H9 (cell line): ENCODE data around the gene MCF2L2. TPM values are rescaled to one million over a fixed set of nuclear protein-coding genes. Genes with fewer than 3 reads are reported as not detected.

ENCODE experiments used
- DNase-seq: peaks from one replicate; pipeline ENCODE4 v3.0.0-alpha.2; 2017
- H2AFZ ChIP-seq: one replicate; pipeline ENCODE4 v1.6.1; 2013; ENCODE audit warnings: mild to moderate bottlenecking, low read length, control low read depth, moderate library complexity
- H2AK5ac ChIP-seq: 2 replicates; pipeline ENCODE4 v1.6.1; 2013; ENCODE audit warnings: low read length, control low read depth, mixed read lengths; ENCODE audit not compliant: insufficient read length
- H2BK120ac ChIP-seq: one replicate; pipeline ENCODE4 v1.6.1; 2013; ENCODE audit warnings: low read depth, mild to moderate bottlenecking, low read length, control low read depth, inconsistent platforms; ENCODE audit not compliant: poor library complexity, severe bottlenecking
- H2BK12ac ChIP-seq: 2 replicates; pipeline ENCODE4 v1.6.1; 2013; ENCODE audit warnings: low read length, control low read depth, mixed read lengths, low read depth; ENCODE audit not compliant: insufficient read length
- H2BK15ac ChIP-seq: 2 replicates; pipeline ENCODE4 v1.6.1; 2013; ENCODE audit warnings: low read depth, low read length, control low read depth
- H2BK20ac ChIP-seq: one replicate; pipeline ENCODE4 v1.6.1; 2013; ENCODE audit warnings: low read depth, mild to moderate bottlenecking, low read length, control low read depth, inconsistent platforms; ENCODE audit not compliant: poor library complexity, severe bottlenecking
- H2BK5ac ChIP-seq: 2 replicates; pipeline ENCODE4 v1.6.1; 2013; ENCODE audit warnings: low read length, control low read depth, mixed read lengths; ENCODE audit not compliant: insufficient read length
- H3K14ac ChIP-seq: 2 replicates; pipeline ENCODE4 v1.6.1; 2013; ENCODE audit warnings: low read length, control low read depth; ENCODE audit not compliant: insufficient read depth
- H3K18ac ChIP-seq: 2 replicates; pipeline ENCODE4 v1.6.1; 2013; ENCODE audit warnings: low read depth, mild to moderate bottlenecking, mixed read lengths, low read length, control low read depth; ENCODE audit not compliant: insufficient read length
- H3K23ac ChIP-seq: 2 replicates; pipeline ENCODE4 v1.6.1; 2013; ENCODE audit warnings: low read length, control low read depth, mixed read lengths, low read depth; ENCODE audit not compliant: insufficient read length
- H3K23me2 ChIP-seq: 2 replicates; pipeline ENCODE4 v1.6.1; 2013; ENCODE audit warnings: low read depth, mild to moderate bottlenecking, mixed read lengths, low read length, control low read depth; ENCODE audit not compliant: insufficient read length, poor library complexity, severe bottlenecking
- H3K27ac ChIP-seq: 2 replicates; pipeline ENCODE4 v1.5.1; 2013; ENCODE audit warnings: low read length, control low read depth, mixed read lengths, low read depth; ENCODE audit not compliant: insufficient read length
- H3K27me3 ChIP-seq: 2 replicates; pipeline ENCODE4 v1.6.1; 2013; ENCODE audit warnings: low read length, control low read depth, inconsistent platforms; ENCODE audit not compliant: insufficient read depth
- H3K4ac ChIP-seq: 2 replicates; pipeline ENCODE4 v1.6.1; 2013; ENCODE audit warnings: low read depth, mild to moderate bottlenecking, control low read depth, inconsistent platforms, low read length, moderate library complexity
- H3K4me1 ChIP-seq: 2 replicates; pipeline ENCODE4 v1.6.1; 2013; ENCODE audit warnings: low read length, control low read depth, inconsistent platforms; ENCODE audit not compliant: insufficient read depth
- H3K4me2 ChIP-seq: 2 replicates; pipeline ENCODE4 v1.6.1; 2013; ENCODE audit warnings: low read length, control low read depth, mixed read lengths; ENCODE audit not compliant: insufficient read length, insufficient read depth
- H3K56ac ChIP-seq: 2 replicates; pipeline ENCODE4 v1.6.1; 2013; ENCODE audit warnings: low read depth, mild to moderate bottlenecking, mixed read lengths, low read length, control low read depth; ENCODE audit not compliant: insufficient read length
- H3K79me1 ChIP-seq: 2 replicates; pipeline ENCODE4 v1.6.1; 2013; ENCODE audit warnings: low read depth, mild to moderate bottlenecking, moderate library complexity, low read length, control low read depth, inconsistent platforms; ENCODE audit not compliant: insufficient read depth, poor library complexity, severe bottlenecking
- H3K79me2 ChIP-seq: 2 replicates; pipeline ENCODE4 v1.6.1; 2013; ENCODE audit warnings: low read length, control low read depth, inconsistent platforms; ENCODE audit not compliant: insufficient read depth
- H3K9ac ChIP-seq: 2 replicates; pipeline ENCODE4 v1.6.1; 2013; ENCODE audit warnings: low read length, control low read depth, mixed read lengths; ENCODE audit not compliant: insufficient read length; ENCODE audit errors: extremely low read depth
- H3K9me3 ChIP-seq: one replicate; pipeline ENCODE4 v1.6.1; 2013; ENCODE audit warnings: low read depth, low read length, inconsistent platforms; ENCODE audit not compliant: control insufficient read depth
- H3T11ph ChIP-seq: one replicate; pipeline ENCODE4 v1.6.1; 2013; ENCODE audit warnings: mild to moderate bottlenecking, low read length, control low read depth, inconsistent platforms
- H4K20me1 ChIP-seq: one replicate; pipeline ENCODE4 v1.6.1; 2013; ENCODE audit not compliant: control insufficient read depth, insufficient read length, insufficient read depth
- H4K5ac ChIP-seq: 2 replicates; pipeline ENCODE4 v1.6.1; 2013; ENCODE audit warnings: low read depth, mild to moderate bottlenecking, mixed read lengths, low read length, control low read depth; ENCODE audit not compliant: insufficient read length
- H4K8ac ChIP-seq: replicated peaks from 2 replicates; pipeline ENCODE4 v1.6.1; 2013; ENCODE audit warnings: low read length, control low read depth, mixed read lengths, low read depth; ENCODE audit not compliant: insufficient read length
- H4K91ac ChIP-seq: 2 replicates; pipeline ENCODE4 v1.6.1; 2013; ENCODE audit warnings: low read depth, mild to moderate bottlenecking, moderate library complexity, mixed read lengths, low read length, control low read depth; ENCODE audit not compliant: insufficient read length
- H3K27ac Mint-ChIP-seq, 3 experiments: 2 replicates in 2 of 3; 3 replicates in 1 of 3; pipeline ENCODE4 v1.8.0; 2020 to 2021; ENCODE audit warnings: mixed read lengths in 3 of 3, mild to moderate bottlenecking in 1 of 3, moderate library complexity in 1 of 3
- H3K27me3 Mint-ChIP-seq: 2 replicates; pipeline ENCODE4 v1.8.0; 2021; ENCODE audit warnings: low read depth, mild to moderate bottlenecking, moderate library complexity, mixed read lengths
- H3K36me3 Mint-ChIP-seq, 3 experiments: 2 replicates in 2 of 3; 3 replicates in 1 of 3; pipeline ENCODE4 v1.8.0; 2020 to 2021; ENCODE audit warnings: low read depth in 3 of 3, mixed read lengths in 3 of 3; ENCODE audit not compliant: insufficient read depth in 1 of 3
- H3K4me1 Mint-ChIP-seq, 2 experiments: 2 replicates each; pipeline ENCODE4 v1.8.0; 2020; ENCODE audit warnings: mixed read lengths in 2 of 2
- H3K4me3 Mint-ChIP-seq, 2 experiments: 2 replicates in 1 of 2; 3 replicates in 1 of 2; pipeline ENCODE4 v1.8.0; 2020 to 2021; ENCODE audit warnings: mild to moderate bottlenecking in 2 of 2, mixed read lengths in 2 of 2, moderate library complexity in 1 of 2
- H3K9me3 Mint-ChIP-seq, 2 experiments: 2 replicates in 1 of 2; 3 replicates in 1 of 2; pipeline ENCODE4 v1.8.0; 2020; ENCODE audit warnings: mild to moderate bottlenecking in 2 of 2, mixed read lengths in 2 of 2, moderate library complexity in 1 of 2
- WGBS: extraction: QIAGEN DNeasy Blood & Tissue Kit; methylation state at CpG from one replicate; pipeline ENCODE4 v1.1.7; 2013; ENCODE audit warnings: missing lambda C conversion rate, low lambda C conversion rate, mixed read lengths; ENCODE audit not compliant: insufficient read length; ENCODE audit errors: extremely low coverage; 5-methylcytosine and 5-hydroxymethylcytosine counted together
- total RNA-seq: library from RNA; stranded (reverse); gene quantifications from 2 replicates; pipeline ENCODE4 v1.2.1, GENCODE V29; 2021
- TF ChIP-seq, protein P1 (sequence below): fragments of 200-600 bp; sonication (generic); conservative IDR thresholded peaks from 3 replicates; pipeline ENCODE4 v1.8.0; 2021; ENCODE audit warnings: antibody characterized with exemption, mild to moderate bottlenecking

The MCF2L2 gene
- total RNA-seq, 1 experiment from 2014 or later: 6.4 TPM

- H2BK120ac ChIP-seq: no peak overlapping the region
Observed at GRCh38 chr3:183308751-183309150, 119.7 kb downstream of the MCF2L2 start.

More at GRCh38 chr3:183308751-183309150, 119.7 kb downstream of the MCF2L2 start:
- H3K18ac ChIP-seq: no peak overlapping the region
- no peak overlapping the region for H3K4me2 ChIP-seq
- no peaks in the 10 kb centered on the region for H3K79me1 ChIP-seq
- no peak overlapping the region for H2BK12ac ChIP-seq
- no peaks in the 10 kb centered on the region for H3K9me3 ChIP-seq
- no peak overlapping the region for H4K91ac ChIP-seq
- no peaks in the 10 kb centered on the region for H3K27me3 ChIP-seq
- no peak overlapping the region for H3T11ph ChIP-seq
- peaks cover 0 to 21% (median 5%) of the 10 kb centered on the region in 3 experiments; a peak in 6 of 7 replicates for H3K36me3 Mint-ChIP-seq
- H2BK5ac ChIP-seq: no peak overlapping the region
- H3K27me3 Mint-ChIP-seq: no peaks in the 10 kb centered on the region
- no peak for DNase-seq
- H2BK20ac ChIP-seq: no peak overlapping the region
- no peak overlapping the region for H3K27ac ChIP-seq
- no peak overlapping the region for H4K5ac ChIP-seq
- peaks cover under 1 to 4% of the 10 kb centered on the region in 2 experiments; a peak in 2 of 4 replicates for H3K4me1 Mint-ChIP-seq
- H3K14ac ChIP-seq: no peak overlapping the region
- H3K4me1 ChIP-seq: no peaks in the 10 kb centered on the region
- no peak overlapping the region for H3K27ac Mint-ChIP-seq
- H3K56ac ChIP-seq: no peak overlapping the region
- no peak overlapping the region for H2AK5ac ChIP-seq
- no peak overlapping the region for H3K4ac ChIP-seq
- H3K79me2 ChIP-seq: no peaks in the 10 kb centered on the region
- no peak overlapping the region for H3K23ac ChIP-seq
- no peaks in the 10 kb centered on the region for H3K23me2 ChIP-seq
- no peak overlapping the region for H3K4me3 Mint-ChIP-seq
- H3K9ac ChIP-seq: no peak overlapping the region
- no CpG with 5 or more reads among the region's 5 CpGs for WGBS
- no peaks in the 10 kb centered on the region for H4K20me1 ChIP-seq
- no peak overlapping the region for H2AFZ ChIP-seq
- H4K8ac ChIP-seq: no peak overlapping the region
- H2BK15ac ChIP-seq: no peak overlapping the region
- no peaks in the 10 kb centered on the region for H3K9me3 Mint-ChIP-seq
- TF ChIP-seq, protein P1, sequence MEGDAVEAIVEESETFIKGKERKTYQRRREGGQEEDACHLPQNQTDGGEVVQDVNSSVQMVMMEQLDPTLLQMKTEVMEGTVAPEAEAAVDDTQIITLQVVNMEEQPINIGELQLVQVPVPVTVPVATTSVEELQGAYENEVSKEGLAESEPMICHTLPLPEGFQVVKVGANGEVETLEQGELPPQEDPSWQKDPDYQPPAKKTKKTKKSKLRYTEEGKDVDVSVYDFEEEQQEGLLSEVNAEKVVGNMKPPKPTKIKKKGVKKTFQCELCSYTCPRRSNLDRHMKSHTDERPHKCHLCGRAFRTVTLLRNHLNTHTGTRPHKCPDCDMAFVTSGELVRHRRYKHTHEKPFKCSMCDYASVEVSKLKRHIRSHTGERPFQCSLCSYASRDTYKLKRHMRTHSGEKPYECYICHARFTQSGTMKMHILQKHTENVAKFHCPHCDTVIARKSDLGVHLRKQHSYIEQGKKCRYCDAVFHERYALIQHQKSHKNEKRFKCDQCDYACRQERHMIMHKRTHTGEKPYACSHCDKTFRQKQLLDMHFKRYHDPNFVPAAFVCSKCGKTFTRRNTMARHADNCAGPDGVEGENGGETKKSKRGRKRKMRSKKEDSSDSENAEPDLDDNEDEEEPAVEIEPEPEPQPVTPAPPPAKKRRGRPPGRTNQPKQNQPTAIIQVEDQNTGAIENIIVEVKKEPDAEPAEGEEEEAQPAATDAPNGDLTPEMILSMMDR: no peak
